ENCODE data around the gene HMGN4. TPM values are rescaled to one million over a fixed set of nuclear protein-coding genes. Genes with fewer than 3 reads are reported as not detected.

Gene HMGN4
- total RNA-seq, 1 donor: 85.1 TPM

DNA sequence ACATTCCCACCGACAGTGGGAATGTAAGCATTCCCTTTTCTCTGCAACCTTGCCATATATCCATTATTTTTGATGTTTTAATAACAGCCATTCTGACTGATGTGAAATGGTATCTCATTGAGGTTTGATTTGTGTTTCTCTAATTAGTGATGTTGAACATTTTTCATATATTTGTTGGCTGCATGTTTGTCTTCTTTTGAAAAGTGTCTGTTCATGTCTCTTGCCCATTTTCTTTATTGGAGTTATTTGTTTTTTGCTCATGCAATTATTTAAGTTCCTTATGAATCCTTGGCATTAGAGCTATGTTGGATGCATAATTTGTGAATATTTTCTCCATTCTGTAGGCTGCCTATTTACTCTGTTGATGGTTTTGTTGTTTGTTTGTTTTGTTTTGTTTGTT is 40.6 kb downstream of the HMGN4 start:
- no peak overlapping the region for H3K4me3 ChIP-seq (ENCODE audit: low read depth, low read length)
- DNase-seq (ENCODE audit: low read depth): no peak
- TF ChIP-seq, protein P1, sequence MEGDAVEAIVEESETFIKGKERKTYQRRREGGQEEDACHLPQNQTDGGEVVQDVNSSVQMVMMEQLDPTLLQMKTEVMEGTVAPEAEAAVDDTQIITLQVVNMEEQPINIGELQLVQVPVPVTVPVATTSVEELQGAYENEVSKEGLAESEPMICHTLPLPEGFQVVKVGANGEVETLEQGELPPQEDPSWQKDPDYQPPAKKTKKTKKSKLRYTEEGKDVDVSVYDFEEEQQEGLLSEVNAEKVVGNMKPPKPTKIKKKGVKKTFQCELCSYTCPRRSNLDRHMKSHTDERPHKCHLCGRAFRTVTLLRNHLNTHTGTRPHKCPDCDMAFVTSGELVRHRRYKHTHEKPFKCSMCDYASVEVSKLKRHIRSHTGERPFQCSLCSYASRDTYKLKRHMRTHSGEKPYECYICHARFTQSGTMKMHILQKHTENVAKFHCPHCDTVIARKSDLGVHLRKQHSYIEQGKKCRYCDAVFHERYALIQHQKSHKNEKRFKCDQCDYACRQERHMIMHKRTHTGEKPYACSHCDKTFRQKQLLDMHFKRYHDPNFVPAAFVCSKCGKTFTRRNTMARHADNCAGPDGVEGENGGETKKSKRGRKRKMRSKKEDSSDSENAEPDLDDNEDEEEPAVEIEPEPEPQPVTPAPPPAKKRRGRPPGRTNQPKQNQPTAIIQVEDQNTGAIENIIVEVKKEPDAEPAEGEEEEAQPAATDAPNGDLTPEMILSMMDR (IDR thresholded peaks at IDR 0.05; ENCODE audit: insufficient read depth, low read depth, low read length): no peak

DNA sequence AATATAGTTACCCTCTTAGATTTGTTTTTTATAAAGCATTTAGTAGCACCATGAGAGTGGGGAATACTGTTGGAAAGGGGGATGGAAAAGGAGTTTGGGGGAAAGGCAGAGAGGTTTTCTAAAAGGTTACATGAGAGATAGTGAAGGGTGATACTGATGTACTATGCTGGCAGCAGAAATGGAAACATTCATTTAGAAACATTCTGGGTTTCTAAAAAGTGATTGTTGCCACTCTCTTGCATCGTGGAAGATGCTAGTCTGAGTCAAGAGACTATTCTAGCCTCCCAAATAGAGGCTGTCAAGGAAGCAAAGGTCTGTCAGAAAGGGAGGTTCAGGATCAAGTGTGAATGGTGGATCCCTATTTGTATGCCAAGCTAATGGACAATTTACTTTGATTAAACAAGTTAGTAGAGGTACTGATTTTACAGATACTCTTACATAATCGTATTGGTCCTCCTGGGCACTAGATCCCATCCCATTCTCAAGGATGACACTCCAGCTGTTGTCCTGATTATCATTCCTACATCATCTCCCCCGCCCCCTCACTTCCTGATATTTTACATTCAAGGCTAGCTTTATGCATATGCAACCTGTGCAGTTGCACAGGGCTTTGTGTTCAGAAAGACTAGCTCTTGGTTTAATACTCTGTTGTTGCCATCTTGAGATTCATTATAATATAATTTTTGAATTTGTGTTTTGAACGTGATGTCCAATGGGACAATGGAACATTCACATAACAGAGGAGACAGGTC is 43.2 kb downstream of the HMGN4 start:
- H3K4me3 ChIP-seq (ENCODE audit: low read depth, low read length): no peak overlapping the region
- TF ChIP-seq, protein P1 (IDR thresholded peaks at IDR 0.05; ENCODE audit: insufficient read depth, low read depth, low read length): no peak
- DNase-seq (ENCODE audit: low read depth): no peak

DNA sequence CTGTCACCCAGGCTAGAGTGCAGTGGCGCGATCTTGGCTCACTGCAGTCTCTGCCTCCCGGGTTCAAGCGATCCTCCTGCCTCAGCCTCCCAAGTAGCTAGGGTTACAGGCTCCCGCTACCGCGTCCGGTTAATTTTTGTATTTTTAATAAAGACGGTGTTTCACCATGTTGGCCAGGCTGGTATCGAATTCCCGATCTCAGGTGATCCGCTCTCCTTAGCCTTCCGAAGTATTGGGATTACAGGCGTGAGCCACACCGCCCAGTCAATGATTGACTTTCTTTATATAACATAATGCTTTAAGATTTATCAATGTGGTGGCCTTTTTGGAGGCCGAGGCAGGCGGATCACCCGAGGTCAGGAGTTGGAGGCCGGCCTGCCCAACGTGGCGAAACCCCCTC is 50.8 kb downstream of the HMGN4 start:
- no peak for DNase-seq (ENCODE audit: low read depth)
- TF ChIP-seq, protein P1 (IDR thresholded peaks at IDR 0.05; ENCODE audit: insufficient read depth, low read depth, low read length): no peak
- no peak overlapping the region for H3K4me3 ChIP-seq (ENCODE audit: low read depth, low read length)

DNA sequence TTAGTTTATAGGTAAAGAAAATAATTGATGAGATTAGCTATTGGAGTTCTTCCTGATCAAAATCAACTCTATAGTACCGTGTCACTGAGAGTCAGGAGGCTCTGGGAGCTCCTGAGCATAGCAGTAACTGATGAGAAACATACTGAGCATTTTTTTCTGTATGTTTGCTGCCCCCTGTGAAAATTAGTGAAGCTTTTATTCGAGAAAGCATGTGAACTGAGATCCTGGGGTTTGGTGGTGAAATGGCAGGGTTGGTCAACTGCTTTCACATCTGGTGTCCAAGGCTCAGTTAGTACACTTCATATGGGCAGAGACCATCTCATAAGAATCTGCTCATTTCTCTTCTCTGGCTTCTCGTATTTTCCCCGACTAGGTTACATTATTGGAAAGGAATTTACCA is 54.5 kb downstream of the HMGN4 start:
- no peak overlapping the region for H3K4me3 ChIP-seq (ENCODE audit: low read depth, low read length)
- TF ChIP-seq, protein P1 (IDR thresholded peaks at IDR 0.05; ENCODE audit: insufficient read depth, low read depth, low read length): no peak
- DNase-seq (ENCODE audit: low read depth): peak; percentile 32

DNA sequence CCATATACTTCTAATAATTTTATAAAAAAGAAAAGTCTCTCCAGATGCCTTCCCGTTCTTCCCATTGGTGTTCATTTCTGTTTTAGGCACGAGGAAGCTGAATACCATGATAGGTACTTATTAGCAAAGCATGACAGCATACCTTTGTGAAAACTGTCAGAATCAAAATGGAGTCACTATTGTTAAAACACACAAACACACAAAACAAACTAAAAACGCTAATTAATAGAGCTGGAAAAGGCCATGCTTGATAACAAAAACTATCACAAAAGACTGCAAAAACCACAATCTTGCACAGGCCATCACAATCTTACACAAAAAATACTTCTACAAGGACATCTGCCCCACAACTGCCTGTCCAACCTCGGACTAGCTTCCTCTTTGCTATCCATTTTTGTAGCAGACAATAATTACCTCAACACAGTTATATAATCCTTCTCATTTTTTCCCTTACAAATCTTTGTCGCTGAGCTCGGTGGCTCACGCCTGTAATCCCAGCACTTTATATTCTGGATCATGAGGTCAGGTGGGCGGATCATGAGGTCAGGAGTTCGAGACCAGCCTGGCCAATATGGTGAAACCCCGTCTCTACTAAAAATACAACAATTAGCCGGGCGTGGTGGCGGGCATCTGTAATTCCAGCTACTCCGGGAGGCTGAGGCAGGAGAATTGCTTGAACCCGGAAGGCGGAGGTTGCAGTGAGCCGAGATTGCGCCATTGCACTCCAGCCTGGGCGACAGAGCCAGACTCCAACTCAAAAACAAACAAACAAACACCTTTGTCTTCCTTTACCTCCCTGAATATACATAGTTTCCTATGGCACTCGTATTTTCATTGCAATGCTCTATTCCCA is 55.3 kb downstream of the HMGN4 start:
- no peak overlapping the region for H3K4me3 ChIP-seq (ENCODE audit: low read depth, low read length)
- no peak for DNase-seq (ENCODE audit: low read depth)
- TF ChIP-seq, protein P1 (IDR thresholded peaks at IDR 0.05; ENCODE audit: insufficient read depth, low read depth, low read length): no peak

DNA sequence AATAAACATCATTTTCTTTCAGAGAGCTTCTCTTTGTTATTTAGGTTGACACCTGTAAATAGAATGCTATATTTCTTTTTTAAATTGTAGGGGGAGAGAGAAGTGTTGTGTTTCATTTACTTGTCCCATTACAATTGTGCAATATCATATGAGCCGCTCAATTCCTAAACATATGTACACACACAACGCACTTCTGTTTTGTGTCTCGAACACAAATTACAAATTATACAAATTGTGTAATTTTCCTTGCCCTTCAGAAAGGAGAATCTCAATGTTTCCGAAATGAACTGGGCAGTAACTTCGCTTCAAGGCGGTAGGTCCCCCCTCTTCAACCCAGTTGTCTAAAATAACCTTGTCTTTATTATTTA is 55.9 kb downstream of the HMGN4 start:
- H3K4me3 ChIP-seq (ENCODE audit: low read depth, low read length): no peak overlapping the region
- TF ChIP-seq, protein P1 (IDR thresholded peaks at IDR 0.05; ENCODE audit: insufficient read depth, low read depth, low read length): no peak
- DNase-seq (ENCODE audit: low read depth): no peak

Measured in fibroblast of villous mesenchyme (primary cell).